ENCODE data around the gene PCSK6. TPM values are rescaled to one million over a fixed set of nuclear protein-coding genes. Genes with fewer than 3 reads are reported as not detected.

Gene PCSK6
- total and polyA plus RNA-seq, 7 donors: 2.9 to 10.3 (median 6.4) TPM

DNA sequence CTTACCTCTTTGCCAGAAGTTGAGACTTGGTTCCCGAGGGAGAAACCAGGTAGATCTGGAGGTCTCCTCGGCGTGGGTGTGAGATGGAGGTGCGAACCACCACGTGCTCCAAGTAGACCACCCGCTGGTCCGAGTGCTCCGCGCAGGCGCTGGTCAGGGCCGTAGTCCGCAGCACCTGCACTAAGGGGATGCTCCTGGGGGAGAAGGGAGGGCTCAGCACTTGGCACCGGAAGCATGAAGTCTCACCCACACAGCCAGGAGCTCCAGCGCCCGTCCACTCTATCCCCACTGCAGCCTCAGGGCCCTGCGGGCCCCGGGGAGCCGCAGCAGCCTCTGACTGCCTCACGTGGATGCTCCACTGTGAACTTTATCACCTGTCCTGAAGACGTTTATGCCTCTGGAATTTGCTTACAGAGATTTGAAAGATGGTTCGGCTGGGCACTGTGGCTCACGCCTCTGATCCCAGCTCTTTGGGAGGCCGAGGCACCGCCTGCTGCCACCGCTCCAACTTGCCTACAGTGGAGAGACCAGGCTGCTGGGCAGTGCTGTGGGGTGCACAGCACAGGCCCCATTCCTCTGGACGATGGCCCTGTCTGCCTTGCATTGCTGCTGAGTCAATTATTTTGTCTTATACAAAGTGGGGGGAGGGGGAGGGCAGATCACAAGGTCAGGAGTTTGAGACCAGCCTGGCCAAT lies 119.0 kb downstream of the PCSK6 start:
- TF ChIP-seq, protein P1, sequence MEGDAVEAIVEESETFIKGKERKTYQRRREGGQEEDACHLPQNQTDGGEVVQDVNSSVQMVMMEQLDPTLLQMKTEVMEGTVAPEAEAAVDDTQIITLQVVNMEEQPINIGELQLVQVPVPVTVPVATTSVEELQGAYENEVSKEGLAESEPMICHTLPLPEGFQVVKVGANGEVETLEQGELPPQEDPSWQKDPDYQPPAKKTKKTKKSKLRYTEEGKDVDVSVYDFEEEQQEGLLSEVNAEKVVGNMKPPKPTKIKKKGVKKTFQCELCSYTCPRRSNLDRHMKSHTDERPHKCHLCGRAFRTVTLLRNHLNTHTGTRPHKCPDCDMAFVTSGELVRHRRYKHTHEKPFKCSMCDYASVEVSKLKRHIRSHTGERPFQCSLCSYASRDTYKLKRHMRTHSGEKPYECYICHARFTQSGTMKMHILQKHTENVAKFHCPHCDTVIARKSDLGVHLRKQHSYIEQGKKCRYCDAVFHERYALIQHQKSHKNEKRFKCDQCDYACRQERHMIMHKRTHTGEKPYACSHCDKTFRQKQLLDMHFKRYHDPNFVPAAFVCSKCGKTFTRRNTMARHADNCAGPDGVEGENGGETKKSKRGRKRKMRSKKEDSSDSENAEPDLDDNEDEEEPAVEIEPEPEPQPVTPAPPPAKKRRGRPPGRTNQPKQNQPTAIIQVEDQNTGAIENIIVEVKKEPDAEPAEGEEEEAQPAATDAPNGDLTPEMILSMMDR (IDR thresholded peaks at IDR 0.05): no peak
- TF ChIP-seq POLR2AphosphoS5 (IDR thresholded peaks at IDR 0.05): no peak
- H3K4me1 ChIP-seq: peaks cover 0 to 14% (median 0%) of the 10 kb centered on the region in 4 donors
- WGBS, 2 donors: 93 to 96% methylated on average over 26 of the region's 26 CpGs
- intact Hi-C loops (cut with DNase I): no loop called here
- H3K4me3 ChIP-seq: no peak overlapping the region
- no peak overlapping the region for H3K27ac ChIP-seq
- no peaks in the 10 kb centered on the region for H3K9me3 ChIP-seq
- no peak for DNase-seq
- H3K27me3 ChIP-seq: peaks cover 0 to 12% (median 11%) of the 10 kb centered on the region in 3 donors
- H3K36me3 ChIP-seq: no peaks in the 10 kb centered on the region

DNA sequence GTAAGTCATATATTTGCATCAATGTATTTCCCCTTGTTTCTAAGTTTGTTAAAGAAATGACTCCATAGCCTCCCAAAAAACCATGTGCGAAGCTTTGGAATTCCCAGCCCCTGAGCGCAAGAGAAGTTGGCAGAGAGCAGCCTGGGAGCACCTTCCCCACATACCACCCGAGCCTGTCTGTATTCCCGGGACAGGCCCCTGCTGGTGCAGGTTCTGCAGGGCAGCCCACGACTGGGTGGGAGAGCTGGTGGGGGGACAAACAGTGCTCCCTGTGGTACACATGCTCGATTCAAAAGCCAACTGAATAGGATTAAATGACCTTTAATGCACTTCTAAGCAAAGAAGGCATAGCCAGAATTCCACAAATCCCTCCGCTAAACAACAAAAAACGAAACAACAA lies 119.8 kb downstream of the PCSK6 start:
- intact Hi-C loops (cut with DNase I): no loop called here
- peaks cover 0 to 12% (median 11%) of the 10 kb centered on the region in 3 donors for H3K27me3 ChIP-seq
- no peaks in the 10 kb centered on the region for H3K36me3 ChIP-seq
- no peaks in the 10 kb centered on the region for H3K9me3 ChIP-seq
- 88 to 92% methylated on average over 8 of the region's 8 CpGs for WGBS, 2 donors
- no peak overlapping the region for H3K4me3 ChIP-seq
- peaks cover 0 to 14% (median 0%) of the 10 kb centered on the region in 4 donors for H3K4me1 ChIP-seq
- no peak overlapping the region for H3K27ac ChIP-seq
- TF ChIP-seq POLR2A (IDR thresholded peaks at IDR 0.05) (no peak), POLR2AphosphoS5 (IDR thresholded peaks at IDR 0.05) (no peak), EP300 (IDR thresholded peaks at IDR 0.05) (no peak)
- TF ChIP-seq, protein P1 (IDR thresholded peaks at IDR 0.05): no peak
- DNase-seq: no peak

DNA sequence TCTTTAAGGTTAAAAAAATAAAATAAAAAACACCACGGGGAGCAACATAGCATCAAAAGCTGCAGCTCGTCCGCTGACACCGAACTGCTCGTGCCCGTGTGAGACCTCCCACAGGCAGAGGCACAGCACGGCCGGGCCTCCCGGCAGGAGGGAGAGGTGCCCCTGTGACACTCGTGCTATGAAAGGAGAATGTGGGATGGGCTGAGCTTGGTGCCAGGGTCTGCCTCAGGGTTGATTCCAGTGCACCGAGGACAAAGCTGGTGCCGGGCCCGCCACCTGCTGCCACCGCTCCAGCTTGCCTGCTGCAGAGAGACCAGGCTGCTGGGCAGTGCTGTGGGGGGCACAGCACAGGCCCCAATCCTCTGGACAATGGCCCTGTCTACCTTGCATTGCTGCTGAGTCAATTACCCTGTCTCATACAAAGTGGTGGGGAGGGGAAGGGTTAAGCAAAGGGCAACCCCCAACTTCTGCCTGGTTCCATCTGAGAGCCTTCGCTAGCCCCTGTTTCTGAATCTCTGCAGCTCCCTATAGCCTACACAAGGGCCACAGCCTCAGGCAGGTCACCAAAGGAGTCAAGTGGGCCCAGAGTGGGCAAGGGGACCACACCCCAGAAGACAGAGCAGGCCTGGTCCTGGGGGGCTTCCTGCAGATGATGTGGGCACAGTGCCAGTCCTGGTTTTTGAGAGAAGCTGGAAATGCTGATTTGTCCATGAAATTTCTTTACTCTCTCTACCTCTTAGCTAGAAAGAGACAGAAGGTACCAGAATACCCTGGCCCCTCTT lies 120.5 kb downstream of the PCSK6 start:
- 93 to 95% methylated on average over 15 of the region's 15 CpGs for WGBS, 2 donors
- Histone ChIP-seq H3K9me3 (no peaks in the 10 kb centered on the region), H3K4me3 (no peak overlapping the region), H3K27me3 (peaks cover 0 to 12% (median 11%) of the 10 kb centered on the region in 3 donors), H3K4me1 (peaks cover 0 to 14% (median 0%) of the 10 kb centered on the region in 4 donors), H3K36me3 (no peaks in the 10 kb centered on the region), H3K27ac (no peak overlapping the region)
- TF ChIP-seq, protein P1 (IDR thresholded peaks at IDR 0.05): no peak
- TF ChIP-seq POLR2AphosphoS5 (IDR thresholded peaks at IDR 0.05): no peak
- no peak for DNase-seq
- intact Hi-C loops (cut with DNase I): no loop called here

DNA sequence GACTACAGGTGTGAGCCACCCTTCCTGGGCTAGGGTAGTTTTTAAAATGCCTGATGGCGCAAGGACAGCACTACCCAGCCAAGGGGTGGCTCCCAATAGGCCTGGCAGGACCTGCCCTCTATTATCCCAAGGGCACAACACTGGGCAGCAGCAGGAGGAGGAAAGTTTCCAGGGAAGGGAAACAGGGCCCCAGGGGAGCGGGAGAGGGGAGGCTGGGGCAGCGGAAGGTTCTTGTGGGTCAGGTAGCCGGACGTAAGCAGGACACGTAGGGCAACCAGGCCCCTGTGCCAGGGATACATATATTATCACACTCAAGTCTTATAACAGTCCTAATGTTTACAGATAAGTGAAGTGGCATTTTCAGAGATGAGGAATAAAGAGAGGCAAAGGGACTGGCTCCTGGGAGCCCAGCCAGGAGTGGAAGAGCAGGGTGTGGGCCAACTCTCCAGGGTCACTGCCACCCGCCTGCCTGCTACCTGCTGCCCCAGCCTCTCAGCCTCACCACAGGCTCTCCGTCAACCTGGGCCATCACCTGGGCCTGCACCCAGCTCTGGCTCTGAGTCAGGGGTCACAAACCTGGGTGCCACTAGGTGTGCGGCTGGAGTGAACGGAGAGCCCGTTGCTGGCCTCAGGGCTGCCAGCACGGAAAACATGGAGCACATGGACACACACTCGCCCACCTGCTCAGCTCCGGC lies 121.3 kb downstream of the PCSK6 start:
- Histone ChIP-seq H3K36me3 (no peaks in the 10 kb centered on the region), H3K27me3 (peaks cover 0 to 12% (median 11%) of the 10 kb centered on the region in 3 donors), H3K4me3 (no peak overlapping the region), H3K4me1 (peaks cover 0 to 14% (median 0%) of the 10 kb centered on the region in 4 donors), H3K9me3 (no peaks in the 10 kb centered on the region), H3K27ac (no peak overlapping the region)
- TF ChIP-seq POLR2A (IDR thresholded peaks at IDR 0.05) (no peak), POLR2AphosphoS5 (IDR thresholded peaks at IDR 0.05) (no peak), EP300 (IDR thresholded peaks at IDR 0.05) (no peak)
- TF ChIP-seq, protein P1 (IDR thresholded peaks at IDR 0.05): no peak
- intact Hi-C loops (cut with DNase I): no loop called here
- no peak for DNase-seq
- 93 to 95% methylated on average over 14 of the region's 14 CpGs for WGBS, 2 donors

Data from sigmoid colon (tissue), 7 donors.